ENCODE measurements around the gene ATP8A1.

The ATP8A1 gene

DNA sequence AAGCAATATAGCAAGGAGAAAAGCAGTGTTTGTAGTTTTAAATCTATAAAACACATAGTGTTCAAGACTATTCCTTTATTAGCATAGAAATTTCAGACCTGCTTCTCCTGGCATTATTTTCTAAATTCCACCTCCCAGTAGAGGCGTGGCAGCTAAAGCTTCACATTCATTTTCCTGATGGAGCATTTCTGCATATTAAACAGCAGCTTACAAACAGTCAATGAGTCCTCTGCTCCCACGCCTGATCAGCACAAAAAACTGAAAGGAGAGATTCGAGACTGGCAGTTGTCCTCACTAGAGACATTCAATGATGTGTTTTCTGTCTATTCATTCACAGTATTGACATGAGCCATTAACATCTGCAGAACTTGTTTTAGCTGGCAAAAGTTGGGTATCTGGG, 198.2 kb downstream of the ATP8A1 start:
- no peak for DNase-seq

DNA sequence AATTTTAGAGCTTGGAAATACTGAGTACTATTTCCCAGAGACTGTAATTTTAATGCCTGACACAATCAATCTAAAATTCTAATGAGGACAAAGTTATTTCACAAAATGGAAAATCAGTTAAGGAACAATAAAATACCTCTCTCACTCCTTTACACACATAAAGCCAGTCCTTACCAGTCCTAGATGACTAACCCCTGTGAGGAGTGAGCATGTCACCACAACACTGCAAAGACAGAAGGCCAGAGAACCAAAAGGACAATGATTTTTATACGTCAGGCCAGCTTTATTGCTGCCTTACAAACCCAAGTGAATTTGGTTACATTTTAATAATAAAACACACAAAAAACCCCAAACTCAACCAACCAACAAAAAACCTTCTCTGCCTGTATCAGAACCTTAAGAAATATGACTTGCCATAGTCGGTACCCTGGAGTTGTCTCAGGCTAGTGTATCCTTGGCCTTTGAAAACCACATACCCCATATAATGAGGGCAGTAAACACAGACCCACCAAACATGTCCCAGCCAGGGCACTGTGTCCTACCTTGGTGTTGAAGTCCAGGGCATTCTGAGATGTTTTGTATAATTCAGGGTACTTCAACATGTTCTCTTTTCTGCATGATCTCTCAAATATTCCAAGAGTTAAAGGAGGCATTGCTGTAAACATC, 202.0 kb downstream of the ATP8A1 start:
- DNase-seq, result no peak

DNA sequence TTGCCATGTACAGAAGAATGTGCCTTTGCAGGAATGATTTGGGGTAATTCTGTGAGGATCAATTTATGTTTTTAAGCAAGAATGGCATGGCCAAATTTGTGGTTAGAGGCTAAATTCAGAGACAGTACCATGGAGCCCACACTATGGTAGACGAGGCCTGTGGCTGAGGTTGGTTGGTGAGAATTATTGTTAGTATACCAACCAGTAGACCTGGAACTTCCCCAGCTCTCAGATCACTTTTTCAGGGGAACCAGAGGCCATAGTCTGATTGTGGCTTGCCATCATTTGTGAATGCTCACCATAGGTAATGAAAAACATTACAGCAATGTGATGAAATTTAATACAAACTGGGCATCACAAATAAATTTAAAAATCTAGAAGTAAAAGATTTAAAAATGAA, 203.3 kb downstream of the ATP8A1 start:
- no peak for DNase-seq

DNA sequence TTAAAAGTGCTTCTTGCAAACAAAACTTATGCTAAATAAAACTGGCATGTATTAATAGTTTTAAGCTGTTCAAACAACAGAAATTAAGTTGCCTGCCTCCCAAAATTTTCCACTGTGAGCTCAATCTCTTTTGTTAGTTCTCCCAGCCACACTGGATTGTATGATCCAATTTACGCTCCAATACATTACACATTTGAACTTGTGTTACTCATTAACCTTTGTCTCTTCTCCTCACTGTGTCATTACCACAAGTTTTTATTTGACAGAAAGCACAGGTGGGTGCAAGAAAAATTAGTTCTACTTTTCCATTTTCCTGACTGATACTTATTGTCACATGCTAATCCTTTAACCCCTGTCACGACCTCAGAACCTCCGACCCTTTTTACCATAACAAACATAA, 204.1 kb downstream of the ATP8A1 start:
- no peak for DNase-seq

DNA sequence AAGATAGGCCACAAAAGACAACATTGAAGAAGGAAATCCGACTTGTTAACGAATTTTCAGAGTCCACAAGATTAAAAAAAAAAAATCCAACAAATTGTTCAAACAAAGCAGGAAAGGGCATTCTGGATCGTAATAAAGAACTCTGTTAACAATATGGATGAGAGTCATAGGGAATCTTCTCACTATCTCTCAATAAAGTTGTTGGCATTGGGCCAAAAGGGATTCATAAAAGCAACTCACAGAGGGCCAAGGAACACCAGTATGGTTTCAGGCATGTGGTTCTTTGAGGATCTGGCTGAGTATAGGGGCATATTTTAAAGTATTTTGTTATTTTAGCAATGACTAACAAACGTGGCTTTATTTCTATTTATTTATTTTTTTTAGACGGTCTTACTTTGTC, 210.1 kb downstream of the ATP8A1 start:
- DNase-seq, result no peak

DNA sequence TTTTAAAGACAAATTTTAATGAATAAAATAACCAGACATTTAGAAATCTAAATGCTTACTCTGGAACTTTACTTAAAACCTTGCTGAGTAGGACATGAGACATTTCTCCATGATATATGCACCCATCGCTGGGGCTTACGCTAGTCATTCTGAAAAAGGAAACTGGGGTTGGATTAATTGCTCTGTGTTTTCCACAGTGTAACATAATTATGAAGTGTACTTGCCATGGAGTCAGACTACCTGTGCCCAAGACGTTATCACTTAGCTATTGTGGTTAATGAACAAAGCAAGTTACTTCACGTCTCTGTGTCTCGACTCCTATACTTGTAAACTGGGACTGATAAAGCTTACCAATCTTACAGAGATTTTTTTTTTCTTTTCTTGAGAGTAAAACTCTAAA, 211.9 kb downstream of the ATP8A1 start:
- no peak for DNase-seq

DNA sequence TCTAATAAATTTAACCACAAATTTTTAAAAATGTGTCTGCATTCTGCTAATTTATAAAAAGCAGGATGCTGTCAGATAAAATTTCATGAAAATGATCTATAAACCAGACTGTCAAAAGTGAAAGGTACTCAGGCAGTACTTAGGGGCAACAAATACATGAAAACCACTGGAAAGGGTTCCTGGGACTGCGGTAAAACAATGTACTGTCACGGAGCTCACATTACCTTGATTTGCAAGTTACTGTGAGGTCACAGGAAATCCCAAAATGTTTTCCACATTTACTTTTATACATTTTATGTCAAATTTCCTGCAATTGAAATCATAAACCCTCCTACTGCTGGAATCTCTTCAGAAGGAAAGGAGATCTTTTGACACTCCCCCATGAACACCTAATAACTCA, 214.3 kb downstream of the ATP8A1 start:
- DNase-seq, result no peak

DNA sequence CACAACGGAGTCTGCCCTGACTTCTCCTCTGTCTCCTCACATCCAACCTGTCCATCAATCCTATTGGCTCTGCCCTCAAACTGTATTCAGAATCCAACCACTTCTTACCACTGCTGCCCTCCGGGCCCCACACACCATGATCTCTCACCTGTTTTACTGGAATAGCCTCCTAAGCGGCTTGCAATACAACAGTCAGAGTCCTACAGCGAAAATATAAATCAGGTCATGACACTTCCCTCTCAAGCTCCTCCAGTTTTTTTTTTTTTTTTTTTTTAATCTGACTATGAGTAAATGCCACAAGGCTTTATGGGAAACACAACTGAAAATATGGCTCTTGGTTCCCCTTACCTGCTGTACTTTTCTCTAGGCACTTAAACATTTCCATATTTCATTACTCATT, 216.8 kb downstream of the ATP8A1 start:
- DNase-seq, result no peak

DNA sequence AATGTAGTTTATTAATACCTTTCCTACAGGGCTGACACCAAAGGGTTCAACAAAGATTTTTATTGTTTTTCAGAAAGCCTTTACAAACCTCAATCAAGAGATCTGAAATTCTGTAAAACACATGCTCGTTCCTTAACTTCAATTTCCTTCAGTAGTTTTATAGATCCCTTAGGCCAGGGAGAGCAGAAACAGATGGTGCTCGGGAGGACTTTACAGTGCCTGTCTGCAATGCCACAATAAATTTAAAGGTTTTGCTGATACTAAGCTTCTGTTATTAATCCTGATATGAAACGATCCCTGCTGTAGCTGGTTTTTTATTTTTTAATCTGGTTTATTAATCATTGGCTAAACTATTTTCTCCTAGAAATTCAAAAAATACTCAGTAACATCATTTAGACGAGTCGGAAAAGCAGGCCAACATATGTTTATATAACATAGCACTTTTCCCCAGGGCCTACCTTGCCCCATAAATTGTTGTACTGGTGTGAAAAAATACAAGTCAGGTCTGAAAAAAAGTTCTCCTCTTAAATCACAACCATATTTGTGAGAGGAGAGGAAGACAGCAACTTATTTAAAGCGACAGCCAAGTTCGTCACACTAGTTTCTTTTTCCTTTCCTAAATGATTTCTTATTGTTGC, 219.9 kb downstream of the ATP8A1 start:
- DNase-seq, result no peak

DNA sequence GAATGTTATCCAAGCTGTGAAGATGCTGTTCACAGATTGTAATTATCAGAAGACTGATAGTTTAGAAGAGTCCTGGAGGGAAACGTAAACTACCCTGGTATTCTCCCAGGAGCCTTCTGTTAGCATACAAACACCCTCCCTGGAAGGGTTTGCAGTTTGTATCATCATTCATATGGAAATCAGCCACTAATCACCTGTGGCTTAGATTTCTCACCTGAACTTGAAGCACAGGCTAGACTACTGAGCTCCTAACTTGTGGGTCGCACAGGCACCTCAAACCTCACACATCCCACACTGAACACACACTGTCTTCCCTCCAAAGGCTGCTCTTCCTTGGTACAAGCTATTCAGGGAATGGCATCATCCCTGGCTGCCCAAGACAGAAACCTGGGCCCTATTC, 228.9 kb downstream of the ATP8A1 start:
- no peak for DNase-seq

DNA sequence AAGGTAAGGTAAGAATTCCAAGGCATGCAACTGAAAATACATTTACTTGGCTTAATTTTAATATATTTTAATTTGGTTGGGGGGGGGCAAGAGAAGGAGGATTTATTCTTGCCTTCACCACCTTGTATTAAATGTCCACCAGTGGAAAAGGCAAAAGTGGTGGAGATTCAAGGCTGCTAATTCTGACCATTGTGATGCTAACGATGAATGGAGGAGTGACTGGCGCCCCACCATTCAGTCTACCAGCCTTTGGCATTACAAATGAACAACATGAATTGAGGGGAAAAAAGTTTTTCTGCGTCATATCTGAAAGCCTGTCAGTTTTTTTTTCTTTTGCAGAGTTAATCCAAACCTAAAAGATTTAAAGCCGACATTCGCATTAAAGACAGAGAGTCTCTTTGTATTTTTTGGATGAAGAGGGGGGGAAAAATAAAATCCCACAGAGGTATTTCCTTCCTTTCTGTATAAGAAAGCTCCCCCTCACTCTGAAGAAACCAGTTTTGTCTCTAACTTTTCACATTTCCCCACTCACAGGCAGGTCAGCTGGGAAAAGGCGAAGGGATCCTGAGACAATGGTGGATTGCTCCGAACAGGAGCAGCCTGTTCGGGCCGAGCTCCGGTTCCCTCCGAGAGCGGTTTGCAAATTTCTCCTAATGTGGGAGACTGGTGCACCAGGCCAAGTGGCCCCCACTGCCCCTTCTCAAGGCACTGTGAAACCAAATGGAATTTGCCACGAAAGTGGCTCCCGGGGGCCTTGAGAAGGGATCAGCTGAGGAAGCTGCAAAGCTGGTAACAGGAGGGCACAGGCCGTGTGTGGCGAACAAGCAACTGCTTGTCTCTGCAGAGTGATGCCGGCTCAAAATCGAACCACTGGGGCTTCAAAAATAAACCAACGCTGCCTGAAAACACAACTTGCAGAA, 231.5 kb downstream of the ATP8A1 start:
- DNase-seq, result no peak

DNA sequence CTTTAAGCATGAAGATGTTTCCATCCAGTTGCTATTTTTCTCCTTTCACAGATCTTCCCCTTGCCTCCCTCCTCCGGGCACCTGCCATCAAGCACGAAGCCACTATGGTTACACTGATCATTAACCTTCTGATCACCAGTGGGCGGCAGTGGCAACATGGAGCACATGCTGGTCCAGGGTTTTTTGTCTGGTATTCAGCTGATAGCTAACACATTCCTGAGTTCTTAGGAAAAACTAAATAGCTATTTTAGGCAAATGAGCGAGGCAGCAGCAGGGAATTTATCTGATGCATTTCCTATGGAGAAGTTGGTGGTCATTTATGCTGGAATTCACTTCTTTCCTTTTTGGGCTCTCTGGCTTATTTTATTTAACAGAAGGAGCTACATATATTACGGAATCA, 236.8 kb downstream of the ATP8A1 start:
- DNase-seq, result no peak

DNA sequence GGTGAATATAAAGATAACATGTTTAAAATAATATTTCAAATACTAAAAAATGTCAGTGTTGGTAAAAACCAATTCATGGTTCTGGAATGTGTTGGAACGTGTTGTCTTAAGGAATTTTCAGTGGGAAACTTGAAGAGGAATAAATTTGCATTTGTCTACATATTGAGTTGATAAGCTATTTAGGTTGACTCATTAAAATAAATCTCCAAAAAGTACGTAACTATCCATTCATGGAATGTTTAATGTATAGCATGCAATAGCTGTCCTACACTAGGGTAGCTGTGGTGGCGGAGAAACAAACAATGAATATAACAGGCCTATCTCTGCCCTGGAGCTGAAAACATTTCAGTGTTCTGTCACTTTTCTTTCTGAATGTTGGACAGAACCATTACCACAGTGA, 239.4 kb downstream of the ATP8A1 start:
- no peak for DNase-seq

DNA sequence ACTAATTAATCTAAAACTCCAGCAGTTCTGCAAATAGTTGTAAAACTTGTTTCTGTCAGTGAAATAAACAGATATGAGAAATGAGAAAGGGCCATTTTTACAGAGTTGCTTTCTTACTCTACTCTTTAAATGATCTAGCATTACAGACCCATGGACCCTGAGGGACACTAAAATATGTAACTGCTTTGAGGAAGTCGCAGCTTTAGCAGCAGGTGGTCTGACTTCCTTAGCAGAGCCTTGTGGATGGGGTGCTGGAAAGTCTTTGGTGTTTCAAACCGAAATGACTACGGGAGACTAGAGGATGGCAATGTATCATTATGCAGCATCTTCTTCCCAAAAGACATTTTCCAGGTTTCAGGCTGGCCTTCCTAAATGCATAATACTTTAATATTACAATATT, 240.9 kb downstream of the ATP8A1 start:
- DNase-seq, result no peak

DNA sequence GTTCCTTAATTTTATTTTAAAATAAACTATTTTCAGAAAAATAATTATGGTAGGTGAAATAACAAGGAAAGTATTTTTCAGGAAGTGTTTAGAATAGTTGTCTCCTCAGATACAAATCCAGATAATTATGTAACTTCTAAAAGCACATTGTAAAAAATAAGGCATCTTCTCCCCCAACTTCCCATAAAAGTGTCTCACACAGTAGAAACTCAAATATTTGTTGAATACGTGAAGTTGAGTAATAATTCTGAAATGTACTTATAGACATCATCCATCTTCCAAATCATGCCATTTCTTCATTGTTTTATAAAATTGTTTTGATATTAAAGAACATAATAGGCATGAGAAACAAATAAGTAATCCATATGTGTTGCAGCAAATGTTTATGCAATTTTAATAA, 241.6 kb downstream of the ATP8A1 start:
- DNase-seq, result no peak

DNA sequence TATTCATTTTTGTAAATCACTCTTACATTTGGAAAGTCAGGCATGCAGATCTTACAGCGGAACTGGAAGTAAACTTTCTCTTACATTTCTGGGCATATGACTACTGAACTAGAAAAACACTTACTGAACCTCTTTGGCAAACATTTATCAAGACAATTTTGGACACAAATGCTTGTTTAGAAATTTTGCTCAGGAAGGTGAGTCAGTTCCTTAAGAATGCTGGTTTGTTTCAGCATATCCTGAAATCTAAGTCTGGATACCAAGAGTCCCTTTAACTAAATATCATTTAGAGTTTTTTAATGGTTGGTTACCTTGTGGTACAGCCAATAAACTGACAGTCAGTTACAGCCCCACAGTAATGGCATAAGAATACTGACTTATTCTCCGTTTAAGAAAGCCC, 244.7 kb downstream of the ATP8A1 start:
- DNase-seq, result no peak

DNA sequence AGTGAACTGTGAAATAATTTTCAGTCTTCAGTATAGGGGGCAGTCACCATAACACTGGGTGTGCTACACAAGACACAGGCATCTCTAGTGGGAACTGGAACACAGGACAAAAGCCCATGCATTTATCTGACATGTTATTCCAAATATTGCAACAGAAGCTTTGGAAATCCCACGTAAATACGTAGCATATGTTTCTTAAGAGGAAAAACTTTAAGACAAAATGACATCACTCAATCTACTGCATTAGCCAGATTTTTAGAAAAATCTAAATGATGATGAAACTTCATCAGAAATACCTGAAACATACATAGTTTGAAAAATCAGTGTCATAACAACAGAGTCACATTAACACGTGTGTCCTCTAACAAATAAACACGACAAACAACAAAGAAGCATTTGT, 245.1 kb downstream of the ATP8A1 start:
- no peak for DNase-seq

DNA sequence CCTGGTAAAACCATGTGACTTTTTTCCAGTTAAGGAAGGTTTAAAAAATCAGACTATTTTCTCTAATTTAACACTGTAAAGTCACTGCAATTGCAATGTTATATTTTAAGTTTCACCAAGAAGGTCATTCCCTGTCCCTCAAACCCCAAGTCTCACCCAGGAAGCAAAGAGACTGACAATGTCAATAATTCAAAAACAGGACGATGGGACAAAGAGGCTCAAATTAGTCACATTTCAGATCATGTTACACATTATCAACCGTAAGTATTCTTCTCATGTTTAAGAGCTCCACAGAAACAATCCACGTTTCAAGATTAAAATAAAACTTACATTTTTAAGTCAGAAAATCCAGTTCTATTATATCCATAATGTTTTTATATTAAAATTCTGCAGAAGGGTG, 246.5 kb downstream of the ATP8A1 start:
- DNase-seq, result no peak

DNA sequence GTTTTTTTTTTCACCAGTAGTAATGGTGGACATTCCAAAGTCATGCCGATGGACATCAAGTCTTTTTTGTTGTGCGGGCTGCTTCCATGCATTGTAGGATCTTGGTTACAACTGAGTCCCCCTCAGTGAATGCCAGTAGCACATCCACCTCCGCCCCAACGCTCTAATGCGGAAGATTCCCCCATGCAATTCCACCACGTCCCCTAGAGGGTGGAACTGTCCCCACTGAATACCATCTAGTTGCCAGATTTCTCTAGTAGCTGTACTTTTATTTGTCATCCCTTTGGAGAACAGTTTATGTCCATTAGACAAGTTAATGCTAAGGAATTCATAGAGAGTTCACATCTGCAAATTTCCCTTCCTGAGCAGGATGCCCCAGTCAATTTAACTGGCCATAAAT, 252.9 kb downstream of the ATP8A1 start:
- DNase-seq, result no peak

DNA sequence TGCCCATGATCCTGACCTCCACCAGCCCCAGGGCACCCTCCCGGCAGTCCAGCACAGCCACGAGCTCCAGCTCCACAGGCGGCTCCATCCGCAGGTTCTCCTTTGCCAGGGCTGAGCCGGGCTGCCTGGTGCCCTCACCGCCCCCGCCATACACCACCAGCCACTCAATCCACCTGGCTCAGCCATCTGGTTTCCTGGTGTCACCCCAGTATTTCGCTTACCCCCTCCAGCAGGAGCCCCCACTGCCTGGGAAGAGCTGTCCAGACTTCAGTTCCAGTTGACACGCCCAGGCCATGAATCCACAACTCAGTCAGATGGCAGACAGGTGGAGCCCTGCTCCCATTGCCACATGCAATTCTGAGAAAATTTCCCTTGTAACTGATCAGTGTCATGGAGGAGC, 255.7 kb downstream of the ATP8A1 start:
- no peak for DNase-seq

DNA sequence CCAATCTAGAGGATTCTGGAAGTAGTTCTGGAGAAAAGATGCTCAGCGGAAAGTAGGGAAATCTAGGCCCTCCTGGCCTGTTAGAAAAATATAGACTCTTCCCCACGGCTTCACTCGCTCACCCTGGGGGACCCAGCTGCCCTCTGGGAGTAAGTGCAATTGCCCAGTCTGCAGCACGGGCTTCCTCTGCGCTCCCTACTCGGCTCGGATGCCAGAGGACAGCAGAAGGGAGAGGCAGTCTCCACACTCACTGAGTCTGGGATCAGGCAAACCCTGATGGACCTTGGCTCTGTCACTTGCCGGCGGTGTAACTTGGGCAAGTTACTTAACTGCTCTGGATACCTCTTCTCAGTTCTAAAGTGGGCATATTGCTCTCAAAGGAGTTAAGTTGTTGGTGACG, 257.5 kb downstream of the ATP8A1 start:
- no peak for DNase-seq

DNA sequence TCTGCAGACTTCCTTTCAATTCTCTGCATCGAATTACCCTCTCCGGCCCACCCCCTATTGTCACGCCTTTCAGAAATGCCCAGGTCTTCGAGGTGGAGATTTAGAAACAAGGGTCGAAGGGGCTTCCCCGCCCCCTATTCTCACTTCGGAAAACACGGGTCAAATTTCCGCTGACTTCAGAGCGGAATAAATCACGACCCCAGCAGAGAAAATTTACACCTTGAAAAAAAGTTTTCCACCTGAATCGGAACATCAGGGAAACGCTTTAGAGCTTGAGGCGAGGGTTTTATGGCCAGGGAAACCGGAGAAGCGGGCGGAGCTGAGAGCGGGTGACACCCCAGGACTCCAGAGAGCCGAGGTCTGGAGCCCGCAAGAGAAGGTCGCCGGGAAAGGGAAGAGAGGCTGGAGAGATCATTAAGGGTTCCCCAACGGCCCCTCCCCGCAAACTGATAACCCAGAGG, 258.0 kb downstream of the ATP8A1 start:
- no peak for DNase-seq

DNA sequence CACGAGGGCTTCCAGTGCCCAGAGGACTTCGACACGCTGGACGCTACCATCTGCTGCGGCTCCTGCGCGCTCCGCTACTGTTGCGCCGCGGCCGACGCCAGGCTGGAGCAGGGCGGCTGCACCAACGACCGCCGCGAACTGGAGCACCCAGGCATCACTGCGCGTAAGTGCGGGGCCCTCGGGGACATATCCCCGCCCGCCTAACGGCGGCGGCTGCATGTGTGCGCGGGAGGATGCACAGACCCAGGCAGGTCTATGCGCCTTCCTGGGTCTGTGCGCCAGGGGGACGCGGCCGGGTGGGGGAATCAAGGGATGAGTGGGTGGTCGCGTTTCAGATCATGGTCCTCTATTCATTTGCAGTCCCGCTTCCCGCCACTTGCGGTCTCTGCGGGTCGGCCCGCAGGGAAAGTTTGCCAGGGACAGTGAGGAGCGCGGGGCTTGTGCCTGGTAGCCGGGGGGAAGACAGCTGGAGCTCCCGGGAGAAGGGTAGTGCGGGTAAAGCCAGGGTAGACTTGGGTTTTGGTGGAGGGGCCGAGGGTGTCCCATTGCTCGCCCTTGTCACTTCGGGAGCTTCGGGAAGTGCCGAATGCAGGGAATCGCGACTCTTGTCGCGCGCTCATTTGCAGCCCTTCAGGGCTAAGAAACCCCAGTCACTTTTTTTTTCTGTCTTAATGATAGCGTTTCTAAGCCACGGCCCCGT, 258.6 kb downstream of the ATP8A1 start:
- no peak for DNase-seq
